H1 (cell line): ENCODE results near the gene KISS1R.

ENCODE experiments used
- ASH2L ChIP-seq: fragments of 200-600, 300-600 bp; sonication (generic); IDR thresholded peaks from one replicate; pipeline ENCODE4 v1.7.1; 2017; ENCODE audit warnings: low read length
- CHD7 ChIP-seq: fragments of 300-600 bp; sonication (generic); IDR thresholded peaks from 2 replicates; pipeline ENCODE4 v1.7.1; 2012; ENCODE audit warnings: low read length, moderate library complexity, mild to moderate bottlenecking, inconsistent platforms; ENCODE audit not compliant: insufficient replicate concordance
- JUN ChIP-seq: IDR thresholded peaks from 2 replicates; pipeline ENCODE4 v1.6.1; 2011; ENCODE audit warnings: low read depth, mild to moderate bottlenecking, improper control_type of control experiment, low read length
- POLR2AphosphoS5 ChIP-seq: IDR thresholded peaks from 2 replicates; pipeline ENCODE4 v1.6.1; 2011; ENCODE audit warnings: low read depth, low read length
- RXRA ChIP-seq: IDR thresholded peaks from 2 replicates; pipeline ENCODE4 v1.6.1; 2011; ENCODE audit warnings: low read depth, mild to moderate bottlenecking, low read length, moderate library complexity; ENCODE audit not compliant: insufficient read depth
- TF ChIP-seq, protein P1 (sequence below), 3 experiments: IDR thresholded peaks; 1 replicate in 2 of 3; 2 replicates in 1 of 3; pipeline versions ENCODE4 v1.5.1 to v1.6.1; 2011; ENCODE audit warnings: low read length in 3 of 3, mild to moderate bottlenecking in 3 of 3, inconsistent platforms in 2 of 3, low read depth in 1 of 3, moderate library complexity in 1 of 3; ENCODE audit not compliant: insufficient read depth in 1 of 3; ENCODE audit errors: control extremely low read depth in 1 of 3

DNA sequence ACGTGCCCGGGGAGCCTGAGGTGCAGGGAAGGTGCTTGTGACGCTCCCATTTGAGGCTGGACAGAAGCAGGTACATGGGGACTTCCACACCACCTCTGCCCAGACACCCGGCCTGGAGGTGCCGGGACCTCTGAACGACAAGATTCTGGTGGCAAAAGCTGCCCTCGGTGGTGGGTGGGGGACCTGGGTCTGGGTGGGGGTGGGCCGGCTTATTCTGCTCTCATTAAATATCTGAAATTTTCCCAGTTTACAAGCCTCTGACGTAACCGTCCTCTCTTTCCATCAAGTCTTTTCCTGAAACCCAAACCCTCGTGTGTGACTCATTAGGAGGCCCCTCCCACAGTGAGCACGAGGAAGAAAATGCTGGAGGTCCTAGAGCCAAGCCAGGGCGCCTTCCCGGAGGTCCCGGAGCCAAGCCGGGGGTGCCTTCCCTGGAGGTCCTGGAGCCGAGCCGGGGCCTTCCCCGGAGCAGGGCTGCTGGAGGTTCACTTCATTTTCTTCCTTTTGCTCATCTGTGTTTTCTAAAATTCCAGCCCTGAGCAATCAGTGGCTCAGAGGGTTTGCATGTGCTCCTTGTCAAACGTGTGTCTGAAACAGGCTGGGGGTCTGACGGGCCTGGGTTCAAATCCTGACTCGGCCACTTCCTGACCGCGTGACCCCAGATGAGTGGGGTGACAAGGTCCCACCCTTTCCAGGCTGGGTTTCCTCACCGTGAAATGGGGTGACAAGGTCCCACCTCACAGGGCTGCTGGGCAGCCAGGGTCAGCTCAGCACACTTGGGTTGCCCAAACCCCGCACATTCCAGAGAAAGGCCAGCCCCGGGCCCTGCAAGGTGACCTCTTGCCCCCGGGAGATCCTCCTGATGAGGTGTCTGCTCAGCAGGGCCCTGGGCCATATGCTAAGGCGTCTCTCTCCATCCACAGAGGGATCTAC lies 47.6 kb upstream of the KISS1R start:
- TF ChIP-seq POLR2AphosphoS5 (no peak), CHD7 (no peak), JUN (no peak), RXRA (no peak), ASH2L (no peak)
- TF ChIP-seq, protein P1, sequence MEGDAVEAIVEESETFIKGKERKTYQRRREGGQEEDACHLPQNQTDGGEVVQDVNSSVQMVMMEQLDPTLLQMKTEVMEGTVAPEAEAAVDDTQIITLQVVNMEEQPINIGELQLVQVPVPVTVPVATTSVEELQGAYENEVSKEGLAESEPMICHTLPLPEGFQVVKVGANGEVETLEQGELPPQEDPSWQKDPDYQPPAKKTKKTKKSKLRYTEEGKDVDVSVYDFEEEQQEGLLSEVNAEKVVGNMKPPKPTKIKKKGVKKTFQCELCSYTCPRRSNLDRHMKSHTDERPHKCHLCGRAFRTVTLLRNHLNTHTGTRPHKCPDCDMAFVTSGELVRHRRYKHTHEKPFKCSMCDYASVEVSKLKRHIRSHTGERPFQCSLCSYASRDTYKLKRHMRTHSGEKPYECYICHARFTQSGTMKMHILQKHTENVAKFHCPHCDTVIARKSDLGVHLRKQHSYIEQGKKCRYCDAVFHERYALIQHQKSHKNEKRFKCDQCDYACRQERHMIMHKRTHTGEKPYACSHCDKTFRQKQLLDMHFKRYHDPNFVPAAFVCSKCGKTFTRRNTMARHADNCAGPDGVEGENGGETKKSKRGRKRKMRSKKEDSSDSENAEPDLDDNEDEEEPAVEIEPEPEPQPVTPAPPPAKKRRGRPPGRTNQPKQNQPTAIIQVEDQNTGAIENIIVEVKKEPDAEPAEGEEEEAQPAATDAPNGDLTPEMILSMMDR (IDR thresholded peaks at IDR 0.05; ENCODE audit: control extremely low read depth in 1 of 3, insufficient read depth in 1 of 3, low read depth in 1 of 3, low read length in 3 of 3): no peak
